KG1 (cell line): Measurements from ENCODE around the gene DNAH8.
A peak's percentile ranks its signal among the peaks of the same experiment; 100 is the strongest.
"Not testable (repeated sequence)": the region's sequence is repeated elsewhere in the genome, so short reads cannot be mapped to it uniquely, and the experiment has no call there.

ENCODE experiments used
- DNase-seq: peaks from one replicate; lab custom pipeline; 2025; lab: John Stamatoyannopoulos, UW

The DNAH8 gene

GRCh38 chr6:38715016-38715689, at the start of gene DNAH8:
Gene DNAH8, plus strand, starts transcription at chr6:38715311. Its CDS starts 7,499 bp downstream, at chr6:38722810.
- DNase-seq = no peak

GRCh38 chr6:38671885-38672467, 43.1 kb upstream of the DNAH8 start:
- DNase-seq = peak; percentile 11

GRCh38 chr6:38673397-38674165, 41.5 kb upstream of the DNAH8 start:
- DNase-seq = no peak

- no peak for DNase-seq
Measured at GRCh38 chr6:38676236-38676973, 38.7 kb upstream of the DNAH8 start.

GRCh38 chr6:38676974-38677544, 38.1 kb upstream of the DNAH8 start:
- no peak for DNase-seq

GRCh38 chr6:38678178-38678760, 36.8 kb upstream of the DNAH8 start:
- DNase-seq = no peak

- DNase-seq = no peak
Measured at GRCh38 chr6:38679668-38680067, 35.4 kb upstream of the DNAH8 start.

- no peak for DNase-seq
Measured at GRCh38 chr6:38681850-38682249, 33.3 kb upstream of the DNAH8 start.

- DNase-seq = no peak
Measured at GRCh38 chr6:38684237-38684636, 30.9 kb upstream of the DNAH8 start.

- DNase-seq = no peak
Measured at GRCh38 chr6:38684904-38685303, 30.2 kb upstream of the DNAH8 start.

GRCh38 chr6:38686270-38687042, 28.7 kb upstream of the DNAH8 start:
- DNase-seq = no peak

GRCh38 chr6:38687043-38687353, 28.1 kb upstream of the DNAH8 start:
- DNase-seq = no peak

- DNase-seq = no peak
Measured at GRCh38 chr6:38687549-38687948, 27.6 kb upstream of the DNAH8 start.

- no peak for DNase-seq
Measured at GRCh38 chr6:38688579-38689087, 26.5 kb upstream of the DNAH8 start.

GRCh38 chr6:38695227-38695900, 19.7 kb upstream of the DNAH8 start:
- no peak for DNase-seq

- DNase-seq = no peak
Measured at GRCh38 chr6:38695933-38696332, 19.2 kb upstream of the DNAH8 start.

- no peak for DNase-seq
Measured at GRCh38 chr6:38696345-38696744, 18.8 kb upstream of the DNAH8 start.

GRCh38 chr6:38697846-38698245, 17.3 kb upstream of the DNAH8 start:
- no peak for DNase-seq

GRCh38 chr6:38699702-38700101, 15.4 kb upstream of the DNAH8 start:
- not testable (repeated sequence) for DNase-seq

GRCh38 chr6:38701551-38701950, 13.6 kb upstream of the DNAH8 start:
- no peak for DNase-seq
